ENCODE results near the gene FREY1. TPM values are rescaled to one million over a fixed set of nuclear protein-coding genes. Genes with fewer than 3 reads are reported as not detected.

Gene FREY1
- total and polyA plus RNA-seq, 2 of the 8 experiments (the other 6 are each of a cell fraction or from before 2014, with no cell fraction given), result 0.32 to 1.1 TPM

GRCh38 chr11:45860764-45861510 lies 46.1 kb downstream of the FREY1 start:
- no peaks in the 10 kb centered on the region for H3K79me2 ChIP-seq (ENCODE audit: control insufficient read depth in 1 of 2, insufficient read depth in 2 of 2, low read length in 2 of 2)
- H2AK5ac ChIP-seq (ENCODE audit: low read depth, low read length), result no peak overlapping the region
- no peak overlapping the region for H3K4me2 ChIP-seq (ENCODE audit: insufficient read depth in 1 of 2, low read depth in 2 of 2, low read length in 2 of 2)
- no peak overlapping the region for H4K5ac ChIP-seq (ENCODE audit: insufficient read length, low read depth, low read length)
- no peak for TF ChIP-seq USF2 (IDR thresholded peaks at IDR 0.05; ENCODE audit: low read length)
- TF ChIP-seq POLR2A (IDR thresholded peaks at IDR 0.05; ENCODE audit: control extremely low read depth in 1 of 2, low read depth in 2 of 2, low read length in 2 of 2), result no peak
- TF ChIP-seq RNF2 (IDR thresholded peaks at IDR 0.05; ENCODE audit: borderline replicate concordance, low read depth, low read length, missing control alignments, poor library complexity, severe bottlenecking), result no peak
- TF ChIP-seq MAFK (IDR thresholded peaks at IDR 0.05; ENCODE audit: low read depth, low read length), result no peak
- TF ChIP-seq POLR2AphosphoS5 (IDR thresholded peaks at IDR 0.05; ENCODE audit: low read depth, low read length), result no peak
- TF ChIP-seq SRF (IDR thresholded peaks at IDR 0.05; ENCODE audit: low read depth, low read length), result no peak
- no peak for TF ChIP-seq EP300 (IDR thresholded peaks at IDR 0.05; ENCODE audit: borderline replicate concordance in 1 of 2, low read depth in 2 of 2, low read length in 2 of 2)
- TF ChIP-seq CEBPB (IDR thresholded peaks at IDR 0.05; ENCODE audit: low read depth, low read length), result no peak
- no peak for TF ChIP-seq RBBP5 (IDR thresholded peaks at IDR 0.05; ENCODE audit: borderline replicate concordance, low read depth, low read length)
- no peak for TF ChIP-seq EGR1 (IDR thresholded peaks at IDR 0.05; ENCODE audit: borderline replicate concordance, low read depth, low read length)
- TF ChIP-seq RAD21 (IDR thresholded peaks at IDR 0.05 in 1 of 2, conservative IDR thresholded peaks at IDR 0.05 in 1 of 2; ENCODE audit: low read depth in 2 of 2, low read length in 2 of 2), result no peak
- no peak overlapping the region for H2BK15ac ChIP-seq (ENCODE audit: low read length)
- ChIA-PET CTCF (ENCODE audit: partially characterized antibody) (interaction anchor here (0.6 to 8.6 kb wide), 8 partner anchors 11 to 509 kb away, joined by 3 to 90 read pairs (median 4); no protein-coding TSS in a partner anchor), POLR2A (ENCODE audit: partially characterized antibody) (interaction anchor here (1.0 to 4.7 kb wide), 2 partner anchors 13 to 23 kb away, joined by 3 to 17 read pairs; partner anchors contain the start of gene CRY2)
- no peaks in the 10 kb centered on the region for H4K20me1 ChIP-seq (replicated peaks in 1 of 2; ENCODE audit: control insufficient read depth in 1 of 2, insufficient read depth in 2 of 2, low read length in 2 of 2)
- H2AFZ ChIP-seq (ENCODE audit: low read length), result no peak overlapping the region
- H2BK5ac ChIP-seq (ENCODE audit: low read depth, low read length), result no peak overlapping the region
- no peaks in the 10 kb centered on the region for H3K9me3 ChIP-seq (ENCODE audit: insufficient read depth in 2 of 2, low read depth in 1 of 2, low read length in 1 of 2)
- H2BK12ac ChIP-seq (ENCODE audit: low read depth, low read length), result no peak overlapping the region
- DNase-seq (ENCODE audit: low read depth in 1 of 2, low spot score in 2 of 2), result no peak
- H4K8ac ChIP-seq (ENCODE audit: extremely low read depth, insufficient read depth, low read length), result no peak overlapping the region
- H2BK20ac ChIP-seq (ENCODE audit: low read length), result no peak overlapping the region
- H3K23ac ChIP-seq (ENCODE audit: insufficient read length), result no peak overlapping the region
- FAIRE-seq, result no peak
- no peaks in the 10 kb centered on the region; the same call in 1 of the 2 replicates for H3K79me1 ChIP-seq (ENCODE audit: low read depth, low read length)
- no peak overlapping the region for H2BK120ac ChIP-seq (replicated peaks; ENCODE audit: low read depth, low read length)
- no peak overlapping the region for H3K4ac ChIP-seq (replicated peaks; ENCODE audit: insufficient read length, low read depth, low read length)
- no peak overlapping the region for H3K14ac ChIP-seq (ENCODE audit: insufficient read length)
- no peaks in the 10 kb centered on the region for H3K27me3 ChIP-seq (replicated peaks in 1 of 4; ENCODE audit: control insufficient read depth in 3 of 4, extremely low read depth in 1 of 4, insufficient read depth in 3 of 4, low read length in 3 of 4)
- H3K27ac ChIP-seq (ENCODE audit: low read depth, low read length), result no peak overlapping the region
- no peak overlapping the region for H3K4me3 ChIP-seq (ENCODE audit: extremely low read depth in 1 of 4, insufficient read depth in 2 of 4, low read depth in 3 of 4, low read length in 4 of 4)
- peaks cover 3 to 27% (median 9%) of the 10 kb centered on the region in 4 experiments; a peak in 5 of 8 replicates for H3K36me3 ChIP-seq (ENCODE audit: control insufficient read depth in 2 of 4, insufficient read depth in 4 of 4, low read length in 3 of 4)
- no peak overlapping the region for H3K56ac ChIP-seq (replicated peaks; ENCODE audit: insufficient read length, low read depth, low read length)
- H3K9ac ChIP-seq (replicated peaks in 1 of 4; ENCODE audit: extremely low read depth in 1 of 4, low read depth in 3 of 4, low read length in 3 of 4), result no peak overlapping the region
- peaks cover 6 to 18% (median 13%) of the 10 kb centered on the region in 4 experiments; a peak in 5 of 7 replicates for H3K4me1 ChIP-seq (replicated peaks in 1 of 4; ENCODE audit: control insufficient read depth in 3 of 4, insufficient read depth in 4 of 4, low read length in 3 of 4)
- no peak overlapping the region for H4K91ac ChIP-seq (replicated peaks; ENCODE audit: insufficient read length, low read length)
- no peak overlapping the region for H3K18ac ChIP-seq (ENCODE audit: extremely low read depth, low read length)
- WGBS, 2 experiments (ENCODE audit: extremely low coverage in 1 of 2, insufficient coverage in 1 of 2, insufficient read length in 1 of 2, insufficient replicate concordance in 2 of 2, low coverage in 1 of 2, low lambda C conversion rate in 2 of 2, missing lambda C conversion rate in 1 of 2), result 93% methylated on average over 10 of the region's 10 CpGs; no CpG with 5 or more reads in 1 of the 2 experiments
- no peaks in the 10 kb centered on the region for H3K23me2 ChIP-seq (ENCODE audit: low read depth, low read length)
